ENCODE results near the gene EAF1.
"Not testable (repeated sequence)": the region's sequence is repeated elsewhere in the genome, so short reads cannot be mapped to it uniquely, and the experiment has no call there.

Gene EAF1

DNA sequence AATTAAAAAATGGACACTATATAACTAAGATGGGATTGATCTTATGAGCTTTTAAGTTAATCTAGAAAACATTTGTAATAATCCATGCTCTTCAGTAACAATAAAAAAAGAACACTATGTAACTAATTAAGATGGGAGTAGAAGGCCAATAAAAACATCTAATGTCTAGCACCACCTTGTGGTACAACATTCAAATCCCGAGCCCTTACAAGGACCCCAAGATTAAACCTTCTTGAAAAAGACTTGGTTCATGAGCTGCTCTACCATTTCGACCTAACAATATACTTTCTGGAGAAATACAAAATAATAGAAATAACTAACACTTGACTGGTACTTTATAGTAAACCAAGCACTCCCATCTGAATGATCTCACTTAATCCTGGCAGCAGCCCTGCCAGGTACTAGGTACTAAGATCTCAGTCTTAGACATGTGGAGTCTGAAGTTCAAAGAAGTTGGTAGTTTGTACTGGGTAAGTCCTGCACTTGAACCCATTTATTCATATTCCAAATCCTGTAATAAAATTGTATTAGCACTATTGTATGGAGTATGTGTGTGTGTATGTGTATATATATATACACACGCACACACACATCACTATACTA is 21.8 kb upstream of the EAF1 start:
- no peak for DNase-seq (ENCODE audit: low read depth in 2 of 2)

GRCh38 chr3:15409239-15409638 is 18.2 kb upstream of the EAF1 start:
- no peak for DNase-seq (ENCODE audit: low read depth in 2 of 2)

- no peak for DNase-seq (ENCODE audit: low read depth in 2 of 2)
These were observed 17.6 kb upstream of the EAF1 start for GRCh38 chr3:15409774-15410173.

DNA sequence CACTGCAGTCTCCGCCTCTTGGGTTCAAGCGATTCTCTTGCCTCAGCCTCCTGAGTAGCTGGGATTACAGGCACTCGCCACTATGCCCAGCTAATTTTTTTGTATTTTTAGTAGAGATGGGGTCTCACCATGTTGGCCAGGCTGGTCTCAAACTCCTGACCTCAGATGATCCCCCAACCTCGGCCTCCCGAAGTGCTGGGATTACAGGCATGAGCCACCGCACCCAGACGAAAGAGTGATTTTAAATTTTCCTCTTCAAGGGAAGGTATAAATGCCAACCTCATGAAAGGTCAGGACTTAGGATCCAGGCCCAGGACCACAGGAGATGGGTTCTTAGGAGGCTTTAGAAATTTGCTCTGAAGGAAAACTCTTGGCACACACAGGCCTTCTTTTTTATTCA is 16.4 kb upstream of the EAF1 start:
- not testable (repeated sequence) for DNase-seq (ENCODE audit: low read depth in 2 of 2)

DNA sequence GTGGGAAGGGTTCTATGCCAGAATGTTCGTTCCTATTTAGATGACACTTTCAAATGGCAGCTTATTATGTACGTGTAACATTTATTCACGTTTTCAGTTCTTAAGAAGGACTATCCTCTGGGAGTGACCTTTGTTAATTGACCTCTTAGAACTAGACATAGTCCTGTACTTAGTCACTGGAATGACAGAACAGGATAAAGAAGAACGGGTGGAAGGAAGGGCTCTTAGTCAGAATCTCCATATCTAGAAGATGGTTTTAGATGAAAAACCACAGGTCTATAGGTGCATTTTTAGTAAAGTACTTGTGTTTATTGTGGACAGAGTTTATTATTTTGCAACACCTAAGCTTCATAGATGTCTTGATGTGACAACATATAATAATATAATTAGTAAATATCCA is 6.5 kb upstream of the EAF1 start:
- DNase-seq (ENCODE audit: low read depth in 2 of 2) = no peak

DNA sequence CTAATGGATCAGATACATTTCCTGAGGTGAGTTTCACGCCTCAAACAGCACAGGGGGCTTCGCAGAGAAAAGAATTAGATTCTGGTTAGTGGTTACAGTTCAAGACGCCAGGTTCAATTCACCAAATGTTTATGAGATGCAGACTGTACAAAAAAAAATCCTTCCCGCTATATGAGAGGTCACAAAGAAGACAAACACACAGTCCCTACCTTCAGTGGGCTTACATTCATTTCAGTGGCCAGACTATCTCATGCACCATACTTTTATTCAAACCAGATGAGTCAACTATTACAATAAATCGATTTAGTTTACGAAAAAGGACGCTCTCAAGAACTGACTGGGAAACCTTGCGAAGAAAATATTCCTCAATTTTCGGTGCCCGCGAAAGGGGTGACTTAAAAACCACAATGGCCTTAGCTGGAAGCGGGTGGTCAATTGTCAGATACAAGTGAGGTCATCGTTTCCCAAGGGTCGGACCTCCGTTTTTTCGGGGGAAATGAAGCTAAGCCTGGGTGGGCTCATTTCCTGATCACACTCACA is 749 bp upstream of the EAF1 start:
- no peak for DNase-seq (ENCODE audit: low read depth in 2 of 2)

GRCh38 chr3:15427981-15428380 is 583 bp downstream of the EAF1 start:
- no peak for DNase-seq (ENCODE audit: low read depth in 2 of 2)

DNA sequence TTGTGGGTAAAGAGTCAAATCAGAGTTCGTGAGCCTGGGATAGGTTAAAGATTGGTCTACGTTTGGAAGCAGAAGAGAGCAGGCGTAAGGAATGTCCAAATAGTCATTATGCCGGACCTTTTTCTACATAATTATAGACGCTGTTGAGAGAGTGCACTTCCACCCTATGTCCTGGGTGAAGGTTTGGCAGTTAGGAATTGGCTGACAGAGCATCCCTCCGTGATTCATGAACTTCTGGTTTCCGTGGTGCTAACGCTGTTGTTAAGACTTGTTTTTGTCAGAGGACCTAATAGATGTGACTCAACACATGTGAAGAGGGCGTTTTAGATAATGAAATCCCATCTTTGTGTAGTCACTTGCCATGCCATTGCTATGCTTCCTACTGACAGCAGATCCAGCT is 1.1 kb downstream of the EAF1 start:
- no peak for DNase-seq (ENCODE audit: low read depth in 2 of 2)

DNA sequence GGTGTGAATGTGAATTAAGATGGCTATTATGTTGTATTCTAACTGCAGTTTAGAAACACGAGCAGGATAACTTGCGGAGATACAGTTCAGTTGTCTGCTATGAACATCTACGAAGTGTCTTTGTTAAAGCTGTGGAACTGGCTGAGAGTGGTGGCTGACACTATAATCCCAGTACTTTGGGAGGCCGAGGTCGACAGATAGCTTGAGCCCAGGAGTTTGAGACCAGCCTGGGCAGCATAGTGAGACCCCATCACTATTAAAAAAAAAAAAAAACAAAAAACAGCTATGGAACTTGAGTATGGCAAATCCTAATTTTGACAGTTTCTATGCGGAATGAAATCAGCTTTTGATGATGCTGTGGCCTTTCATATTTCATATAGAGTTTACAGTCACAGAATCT is 1.7 kb downstream of the EAF1 start:
- no peak for DNase-seq (ENCODE audit: low read depth in 2 of 2)

DNA sequence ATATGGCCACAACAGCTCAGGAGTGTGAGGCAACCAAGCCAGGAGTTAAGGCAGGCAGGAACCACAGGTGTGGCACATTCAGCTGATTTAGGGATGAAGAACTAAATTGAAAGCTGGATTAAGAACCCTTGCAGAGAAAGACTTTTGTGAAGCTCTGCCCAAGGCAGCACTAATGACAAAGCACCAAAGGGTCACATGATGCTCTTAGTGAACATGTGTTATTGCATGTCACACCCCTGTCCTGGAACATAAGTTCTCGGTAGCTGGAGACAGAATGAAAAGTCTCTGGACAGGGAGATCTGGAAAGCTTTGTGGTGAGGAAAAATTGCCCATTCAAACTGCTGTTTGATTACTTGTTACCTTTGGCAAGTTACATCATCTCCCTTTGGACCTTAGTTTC is 3.2 kb downstream of the EAF1 start:
- DNase-seq (ENCODE audit: low read depth in 2 of 2) = no peak

DNA sequence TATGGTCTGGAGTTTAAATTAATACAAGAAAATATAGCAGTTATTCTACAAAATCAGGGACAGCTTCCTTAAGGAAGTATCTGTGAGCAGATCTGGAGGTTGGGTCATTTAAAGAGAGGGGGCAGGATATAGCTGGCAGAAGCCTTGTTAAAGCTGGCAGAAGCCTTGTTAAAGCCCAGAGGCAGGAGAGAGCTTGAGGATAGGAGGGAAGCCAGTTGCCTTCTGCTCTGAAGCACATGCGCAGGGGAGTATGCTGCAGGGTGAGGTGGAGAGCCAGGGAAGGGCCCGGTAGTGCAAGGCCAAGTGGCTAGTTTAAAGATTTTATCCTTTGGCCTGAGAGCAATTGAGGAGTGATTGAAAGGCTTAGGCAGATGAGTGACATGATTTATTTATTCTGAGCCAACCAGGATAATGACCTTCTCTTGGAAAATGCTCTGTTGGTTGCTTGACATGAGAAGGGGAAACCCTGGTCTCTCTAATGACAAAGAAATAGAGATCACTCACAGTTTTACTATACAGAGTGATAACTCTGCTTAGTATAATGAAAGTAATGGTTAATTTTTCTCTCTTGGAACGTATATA is 3.9 kb downstream of the EAF1 start:
- DNase-seq (ENCODE audit: low read depth in 2 of 2) = no peak

- no peak for DNase-seq (ENCODE audit: low read depth in 2 of 2)
These were observed 6.1 kb downstream of the EAF1 start for GRCh38 chr3:15433531-15433930.

DNA sequence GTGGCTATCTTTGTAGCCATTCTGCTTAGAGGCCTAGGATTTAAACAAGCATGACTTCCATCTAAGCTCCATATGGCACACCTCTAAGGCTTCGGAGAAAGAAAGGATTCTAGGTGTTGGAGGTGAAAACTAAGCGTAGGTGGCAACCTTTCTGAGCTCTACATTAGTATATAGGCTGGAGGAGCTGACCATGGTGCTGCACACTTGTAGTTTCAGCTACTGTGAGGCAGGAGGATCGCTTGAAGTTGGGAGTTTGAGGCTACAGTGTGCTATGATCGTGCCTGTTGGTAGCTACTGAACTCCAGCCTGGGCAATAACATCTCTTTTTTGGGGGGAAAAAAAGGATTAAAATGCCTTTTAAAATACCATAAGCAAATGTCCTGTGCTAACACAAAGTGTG is 7.4 kb downstream of the EAF1 start:
- DNase-seq (ENCODE audit: low read depth in 2 of 2) = no peak

DNA sequence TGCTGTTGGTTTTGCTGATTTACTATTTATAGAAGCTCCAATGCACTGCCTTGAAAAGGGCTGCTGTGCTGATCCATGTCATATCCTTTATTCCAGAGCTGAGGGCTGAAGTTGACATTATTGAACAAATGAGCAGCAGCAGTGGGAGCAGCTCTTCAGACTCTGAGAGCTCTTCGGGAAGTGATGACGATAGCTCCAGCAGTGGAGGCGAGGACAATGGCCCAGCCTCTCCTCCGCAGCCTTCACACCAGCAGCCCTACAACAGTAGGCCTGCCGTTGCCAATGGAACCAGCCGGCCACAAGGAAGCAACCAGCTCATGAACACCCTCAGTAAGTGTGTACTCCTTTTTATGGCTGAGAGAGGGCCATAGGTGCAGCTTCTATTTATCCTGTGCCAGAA is 8.8 kb downstream of the EAF1 start:
- no peak for DNase-seq (ENCODE audit: low read depth in 2 of 2)

- DNase-seq (ENCODE audit: low read depth in 2 of 2) = no peak
These were observed 11.6 kb downstream of the EAF1 start for GRCh38 chr3:15438983-15439382.

DNA sequence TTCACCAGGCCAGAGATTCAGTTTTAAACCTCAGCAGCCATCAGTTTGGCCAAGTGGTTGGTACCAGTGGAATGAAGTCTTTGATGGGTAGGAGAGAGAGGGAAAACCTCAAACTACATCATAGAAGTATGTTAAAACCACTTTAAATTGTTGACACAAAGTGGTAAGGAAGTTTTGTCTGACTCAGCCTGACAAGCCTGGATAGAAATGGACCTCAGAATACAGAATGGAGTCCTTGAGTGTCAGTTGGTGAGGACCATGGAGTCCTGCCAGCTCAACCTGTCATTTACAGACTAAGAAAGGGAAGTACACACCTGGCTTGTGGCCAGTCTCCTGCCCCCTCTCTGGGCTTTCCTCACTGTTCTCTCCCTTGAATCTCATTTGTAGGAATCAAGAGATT is 12.1 kb downstream of the EAF1 start:
- no peak for DNase-seq (ENCODE audit: low read depth in 2 of 2)

DNA sequence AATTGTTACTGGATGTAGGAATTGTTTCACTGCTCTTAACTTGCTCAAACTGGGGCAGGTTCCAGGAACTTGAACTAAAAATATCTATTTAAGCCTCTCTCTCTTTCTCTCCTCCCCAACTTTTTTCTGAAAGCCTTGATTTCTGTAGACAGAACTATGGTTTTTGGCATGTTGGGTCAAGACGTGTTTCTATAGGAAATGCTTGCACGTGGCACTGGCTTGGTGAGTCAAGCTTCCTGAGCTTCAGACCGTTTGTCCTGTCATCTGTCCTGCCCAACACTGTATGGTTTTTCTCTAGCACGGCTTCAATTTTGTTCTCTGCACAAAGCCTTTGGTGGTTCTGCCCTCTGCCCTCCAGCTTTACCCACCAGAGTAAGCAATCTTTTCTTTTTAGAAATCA is 13.5 kb downstream of the EAF1 start:
- DNase-seq (ENCODE audit: low read depth in 2 of 2) = no peak

DNA sequence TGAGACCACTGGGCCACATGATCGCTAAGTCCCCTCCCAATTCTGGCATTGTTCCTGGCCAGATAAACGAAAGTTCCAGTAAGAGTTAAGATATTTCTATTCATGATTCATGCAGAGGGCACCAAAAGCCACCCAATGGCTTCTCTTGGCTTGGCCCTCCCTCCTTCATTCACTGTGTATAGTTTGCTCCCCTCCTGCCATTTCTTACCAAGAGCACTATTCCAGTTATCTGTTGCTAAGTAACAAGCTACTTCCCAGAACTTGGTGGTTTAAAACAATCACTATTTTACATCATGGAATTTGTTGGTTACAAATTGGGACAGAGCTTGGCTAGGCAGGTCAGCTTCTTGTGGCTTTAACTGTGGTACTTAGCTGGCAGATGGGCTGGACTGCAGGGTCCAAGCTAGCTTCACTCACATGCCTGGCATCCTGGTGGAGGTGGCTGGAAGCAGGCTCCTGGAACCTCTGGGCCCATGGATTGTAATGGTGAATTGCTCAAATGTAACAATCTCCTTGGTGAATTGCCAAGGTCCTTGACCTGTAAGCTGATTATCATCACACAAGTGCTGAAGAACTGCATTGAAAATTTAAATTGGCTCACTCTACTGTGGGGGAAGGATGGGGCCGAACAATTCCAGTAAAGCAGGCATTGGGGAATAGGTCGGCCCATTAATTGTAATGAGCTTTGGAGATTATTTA is 16.6 kb downstream of the EAF1 start:
- DNase-seq (ENCODE audit: low read depth in 2 of 2) = no peak

DNA sequence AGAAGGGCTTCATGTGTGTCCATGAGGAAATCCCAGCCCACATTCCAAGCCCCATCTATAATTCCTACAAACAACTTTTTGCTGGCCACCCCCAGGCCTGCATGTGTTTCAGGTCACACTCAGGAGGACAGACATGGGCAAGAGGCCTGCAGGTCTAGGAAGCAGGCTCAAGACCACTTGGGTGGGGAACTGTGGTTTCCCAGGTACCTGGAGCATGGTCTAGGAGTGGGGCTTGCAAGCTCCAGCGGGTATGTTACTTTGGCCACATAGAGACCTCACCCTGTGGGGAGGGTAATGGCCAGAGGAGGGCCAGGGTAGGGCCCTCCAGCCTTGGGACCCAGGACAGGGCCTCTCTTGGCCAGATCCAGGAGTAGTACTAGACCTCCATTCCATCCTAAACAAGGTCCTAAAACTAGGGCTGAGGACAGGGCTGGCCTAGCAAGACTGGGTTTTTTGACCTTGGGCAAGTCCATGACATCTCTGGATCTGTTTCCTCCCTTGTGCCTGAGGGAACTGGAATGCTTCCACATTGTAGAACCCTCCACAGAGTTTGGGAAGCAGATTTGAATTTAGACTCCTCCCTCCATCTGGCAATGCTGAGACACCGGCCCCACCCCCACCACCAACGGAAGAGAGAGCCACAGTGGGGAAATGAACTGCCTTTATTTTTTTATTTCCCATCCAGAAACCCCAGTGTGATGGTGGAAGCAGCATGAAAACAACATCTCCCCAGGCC is 22.3 kb downstream of the EAF1 start:
- no peak for DNase-seq (ENCODE audit: low read depth in 2 of 2)

GRCh38 chr3:15450438-15451215 is 23.2 kb downstream of the EAF1 start:
- DNase-seq (ENCODE audit: low read depth in 2 of 2) = no peak

DNA sequence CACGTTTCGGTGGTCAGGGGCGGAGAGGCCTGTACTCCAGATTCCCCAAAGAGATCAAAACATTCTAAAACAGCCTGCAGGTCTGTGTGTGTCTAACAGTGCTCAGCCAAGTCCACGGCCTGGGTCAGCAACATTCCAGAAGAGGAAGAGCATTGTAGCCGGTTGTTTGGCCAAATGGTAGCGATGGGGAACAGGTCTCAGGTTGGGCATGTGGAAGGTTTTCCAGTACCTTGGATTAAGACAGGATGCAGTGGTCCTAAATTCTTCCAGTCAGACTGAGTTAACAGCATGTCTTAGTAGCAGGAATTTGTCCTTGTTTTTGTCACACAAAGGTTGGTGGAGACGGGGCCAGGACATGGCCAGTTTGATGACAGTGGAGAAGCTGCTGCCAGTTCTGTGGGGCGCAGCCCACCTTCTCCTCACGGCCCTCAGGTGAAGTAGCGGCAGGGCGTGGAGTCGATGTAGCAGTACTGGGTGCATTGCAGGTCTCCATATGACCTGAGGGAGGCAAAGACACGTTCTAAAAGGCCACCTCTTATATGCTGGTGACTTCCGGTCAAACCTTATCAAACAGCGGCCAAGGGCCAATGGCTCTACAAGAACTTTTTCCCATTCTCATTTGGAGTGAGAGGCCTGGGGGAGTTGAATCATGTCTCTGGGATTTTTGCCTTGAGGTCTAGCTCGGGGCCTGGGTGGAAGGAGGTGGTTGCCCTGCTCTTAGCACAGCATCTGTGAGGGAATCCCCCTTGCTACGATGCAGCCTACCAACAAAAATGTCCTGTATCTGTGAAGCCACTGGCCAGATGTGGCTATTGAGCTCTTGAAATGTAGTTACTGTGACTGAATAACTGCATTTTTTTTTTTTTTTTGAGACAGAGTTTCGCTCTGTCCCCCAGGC is 24.1 kb downstream of the EAF1 start:
- no peak for DNase-seq (ENCODE audit: low read depth in 2 of 2)
